H9 (cell line): ENCODE measurements around the gene TBCB. TPM values are rescaled to one million over a fixed set of nuclear protein-coding genes. Genes with fewer than 3 reads are reported as not detected.

Experiments
- DNase-seq: peaks from one replicate; pipeline ENCODE4 v3.0.0-alpha.2; 2017
- H2AFZ ChIP-seq: one replicate; pipeline ENCODE4 v1.6.1; 2013; ENCODE audit warnings: mild to moderate bottlenecking, low read length, control low read depth, moderate library complexity
- H2AK5ac ChIP-seq: 2 replicates; pipeline ENCODE4 v1.6.1; 2013; ENCODE audit warnings: low read length, control low read depth, mixed read lengths; ENCODE audit not compliant: insufficient read length
- H2BK120ac ChIP-seq: one replicate; pipeline ENCODE4 v1.6.1; 2013; ENCODE audit warnings: low read depth, mild to moderate bottlenecking, low read length, control low read depth, inconsistent platforms; ENCODE audit not compliant: poor library complexity, severe bottlenecking
- H2BK12ac ChIP-seq: 2 replicates; pipeline ENCODE4 v1.6.1; 2013; ENCODE audit warnings: low read length, control low read depth, mixed read lengths, low read depth; ENCODE audit not compliant: insufficient read length
- H2BK15ac ChIP-seq: 2 replicates; pipeline ENCODE4 v1.6.1; 2013; ENCODE audit warnings: low read depth, low read length, control low read depth
- H2BK20ac ChIP-seq: one replicate; pipeline ENCODE4 v1.6.1; 2013; ENCODE audit warnings: low read depth, mild to moderate bottlenecking, low read length, control low read depth, inconsistent platforms; ENCODE audit not compliant: poor library complexity, severe bottlenecking
- H2BK5ac ChIP-seq: 2 replicates; pipeline ENCODE4 v1.6.1; 2013; ENCODE audit warnings: low read length, control low read depth, mixed read lengths; ENCODE audit not compliant: insufficient read length
- H3K14ac ChIP-seq: 2 replicates; pipeline ENCODE4 v1.6.1; 2013; ENCODE audit warnings: low read length, control low read depth; ENCODE audit not compliant: insufficient read depth
- H3K18ac ChIP-seq: 2 replicates; pipeline ENCODE4 v1.6.1; 2013; ENCODE audit warnings: low read depth, mild to moderate bottlenecking, mixed read lengths, low read length, control low read depth; ENCODE audit not compliant: insufficient read length
- H3K23ac ChIP-seq: 2 replicates; pipeline ENCODE4 v1.6.1; 2013; ENCODE audit warnings: low read length, control low read depth, mixed read lengths, low read depth; ENCODE audit not compliant: insufficient read length
- H3K23me2 ChIP-seq: 2 replicates; pipeline ENCODE4 v1.6.1; 2013; ENCODE audit warnings: low read depth, mild to moderate bottlenecking, mixed read lengths, low read length, control low read depth; ENCODE audit not compliant: insufficient read length, poor library complexity, severe bottlenecking
- H3K27ac ChIP-seq: 2 replicates; pipeline ENCODE4 v1.5.1; 2013; ENCODE audit warnings: low read length, control low read depth, mixed read lengths, low read depth; ENCODE audit not compliant: insufficient read length
- H3K27me3 ChIP-seq: 2 replicates; pipeline ENCODE4 v1.6.1; 2013; ENCODE audit warnings: low read length, control low read depth, inconsistent platforms; ENCODE audit not compliant: insufficient read depth
- H3K4ac ChIP-seq: 2 replicates; pipeline ENCODE4 v1.6.1; 2013; ENCODE audit warnings: low read depth, mild to moderate bottlenecking, control low read depth, inconsistent platforms, low read length, moderate library complexity
- H3K4me1 ChIP-seq: 2 replicates; pipeline ENCODE4 v1.6.1; 2013; ENCODE audit warnings: low read length, control low read depth, inconsistent platforms; ENCODE audit not compliant: insufficient read depth
- H3K4me2 ChIP-seq: 2 replicates; pipeline ENCODE4 v1.6.1; 2013; ENCODE audit warnings: low read length, control low read depth, mixed read lengths; ENCODE audit not compliant: insufficient read length, insufficient read depth
- H3K56ac ChIP-seq: 2 replicates; pipeline ENCODE4 v1.6.1; 2013; ENCODE audit warnings: low read depth, mild to moderate bottlenecking, mixed read lengths, low read length, control low read depth; ENCODE audit not compliant: insufficient read length
- H3K79me1 ChIP-seq: 2 replicates; pipeline ENCODE4 v1.6.1; 2013; ENCODE audit warnings: low read depth, mild to moderate bottlenecking, moderate library complexity, low read length, control low read depth, inconsistent platforms; ENCODE audit not compliant: insufficient read depth, poor library complexity, severe bottlenecking
- H3K79me2 ChIP-seq: 2 replicates; pipeline ENCODE4 v1.6.1; 2013; ENCODE audit warnings: low read length, control low read depth, inconsistent platforms; ENCODE audit not compliant: insufficient read depth
- H3K9ac ChIP-seq: 2 replicates; pipeline ENCODE4 v1.6.1; 2013; ENCODE audit warnings: low read length, control low read depth, mixed read lengths; ENCODE audit not compliant: insufficient read length; ENCODE audit errors: extremely low read depth
- H3K9me3 ChIP-seq: one replicate; pipeline ENCODE4 v1.6.1; 2013; ENCODE audit warnings: low read depth, low read length, inconsistent platforms; ENCODE audit not compliant: control insufficient read depth
- H3T11ph ChIP-seq: one replicate; pipeline ENCODE4 v1.6.1; 2013; ENCODE audit warnings: mild to moderate bottlenecking, low read length, control low read depth, inconsistent platforms
- H4K20me1 ChIP-seq: one replicate; pipeline ENCODE4 v1.6.1; 2013; ENCODE audit not compliant: control insufficient read depth, insufficient read length, insufficient read depth
- H4K5ac ChIP-seq: 2 replicates; pipeline ENCODE4 v1.6.1; 2013; ENCODE audit warnings: low read depth, mild to moderate bottlenecking, mixed read lengths, low read length, control low read depth; ENCODE audit not compliant: insufficient read length
- H4K8ac ChIP-seq: replicated peaks from 2 replicates; pipeline ENCODE4 v1.6.1; 2013; ENCODE audit warnings: low read length, control low read depth, mixed read lengths, low read depth; ENCODE audit not compliant: insufficient read length
- H4K91ac ChIP-seq: 2 replicates; pipeline ENCODE4 v1.6.1; 2013; ENCODE audit warnings: low read depth, mild to moderate bottlenecking, moderate library complexity, mixed read lengths, low read length, control low read depth; ENCODE audit not compliant: insufficient read length
- H3K27ac Mint-ChIP-seq, 3 experiments: 2 replicates in 2 of 3; 3 replicates in 1 of 3; pipeline ENCODE4 v1.8.0; 2020 to 2021; ENCODE audit warnings: mixed read lengths in 3 of 3, mild to moderate bottlenecking in 1 of 3, moderate library complexity in 1 of 3
- H3K27me3 Mint-ChIP-seq: 2 replicates; pipeline ENCODE4 v1.8.0; 2021; ENCODE audit warnings: low read depth, mild to moderate bottlenecking, moderate library complexity, mixed read lengths
- H3K36me3 Mint-ChIP-seq, 3 experiments: 2 replicates in 2 of 3; 3 replicates in 1 of 3; pipeline ENCODE4 v1.8.0; 2020 to 2021; ENCODE audit warnings: low read depth in 3 of 3, mixed read lengths in 3 of 3; ENCODE audit not compliant: insufficient read depth in 1 of 3
- H3K4me1 Mint-ChIP-seq, 2 experiments: 2 replicates each; pipeline ENCODE4 v1.8.0; 2020; ENCODE audit warnings: mixed read lengths in 2 of 2
- H3K4me3 Mint-ChIP-seq, 2 experiments: 2 replicates in 1 of 2; 3 replicates in 1 of 2; pipeline ENCODE4 v1.8.0; 2020 to 2021; ENCODE audit warnings: mild to moderate bottlenecking in 2 of 2, mixed read lengths in 2 of 2, moderate library complexity in 1 of 2
- H3K9me3 Mint-ChIP-seq, 2 experiments: 2 replicates in 1 of 2; 3 replicates in 1 of 2; pipeline ENCODE4 v1.8.0; 2020; ENCODE audit warnings: mild to moderate bottlenecking in 2 of 2, mixed read lengths in 2 of 2, moderate library complexity in 1 of 2
- CTCF ChIP-seq: fragments of 200-600 bp; sonication (generic); conservative IDR thresholded peaks from 3 replicates; pipeline ENCODE4 v1.8.0; 2021; ENCODE audit warnings: antibody characterized with exemption, mild to moderate bottlenecking
- WGBS: extraction: QIAGEN DNeasy Blood & Tissue Kit; methylation state at CpG from one replicate; pipeline ENCODE4 v1.1.7; 2013; ENCODE audit warnings: missing lambda C conversion rate, low lambda C conversion rate, mixed read lengths; ENCODE audit not compliant: insufficient read length; ENCODE audit errors: extremely low coverage; 5-methylcytosine and 5-hydroxymethylcytosine counted together
- total RNA-seq: library from RNA; stranded (reverse); gene quantifications from 2 replicates; pipeline ENCODE4 v1.2.1, GENCODE V29; 2021

TBCB gene
- total RNA-seq, 1 experiment from 2014 or later = 216 TPM

DNA sequence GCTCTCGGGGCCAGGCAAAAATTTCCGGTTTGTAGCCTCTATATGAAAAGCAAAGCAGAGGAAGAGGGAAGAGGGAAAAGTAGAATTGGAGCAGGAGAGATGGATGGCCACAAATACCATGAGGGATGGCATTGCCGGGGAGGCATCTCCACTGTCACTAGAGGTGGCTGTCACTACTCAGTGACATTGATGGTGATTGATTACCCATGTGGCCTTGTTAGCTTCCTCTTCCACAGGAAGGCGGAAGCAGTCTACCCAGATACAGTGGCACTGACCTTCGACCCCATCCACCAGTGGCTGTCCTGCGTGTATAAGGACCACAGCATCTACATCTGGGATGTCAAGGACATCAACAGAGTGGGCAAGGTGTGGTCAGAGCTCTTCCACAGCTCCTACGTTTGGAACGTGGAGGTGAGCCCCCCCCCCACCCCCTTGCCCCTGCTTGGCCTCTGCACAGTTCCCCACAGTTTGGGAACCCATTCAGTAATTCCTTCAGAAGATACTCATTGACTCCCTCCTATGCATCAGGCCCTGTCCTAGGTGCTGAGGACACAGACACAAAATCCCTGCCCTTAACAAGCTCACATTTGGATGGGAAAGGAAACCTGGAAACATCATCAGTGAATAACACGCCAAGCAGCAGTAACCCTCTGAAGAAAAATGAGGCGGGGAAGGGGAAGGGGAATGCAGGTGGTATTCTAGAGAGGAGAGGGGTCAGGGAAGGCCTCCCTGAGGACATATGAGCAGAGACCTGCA lies 42.0 kb upstream of the TBCB start:
- Histone ChIP-seq H3K9me3 (no peaks in the 10 kb centered on the region), H3K4me2 (no peak overlapping the region), H3K9ac (no peak overlapping the region), H2BK5ac (no peak overlapping the region), H3K4me1 (no peaks in the 10 kb centered on the region), H4K91ac (no peak overlapping the region), H4K8ac (no peak overlapping the region), H3K23ac (no peak overlapping the region), H2AK5ac (no peak overlapping the region), H3K79me2 (no peaks in the 10 kb centered on the region), H3T11ph (no peak overlapping the region), H3K27ac (no peak overlapping the region), H4K5ac (no peak overlapping the region), H4K20me1 (peaks cover 4% of the 10 kb centered on the region), H2BK12ac (no peak overlapping the region), H3K56ac (no peak overlapping the region), H3K23me2 (no peaks in the 10 kb centered on the region), H3K18ac (no peak overlapping the region), H3K4ac (no peak overlapping the region), H2BK20ac (no peak overlapping the region), H3K14ac (no peak overlapping the region), H2AFZ (no peak overlapping the region), H2BK15ac (no peak overlapping the region), H3K79me1 (no peaks in the 10 kb centered on the region), H3K27me3 (no peaks in the 10 kb centered on the region), H2BK120ac (no peak overlapping the region)
- peak overlapping the region in 1 of 3 experiments; percentile 82; a peak in 1 of 7 replicates for H3K27ac Mint-ChIP-seq
- H3K4me3 Mint-ChIP-seq = no peak overlapping the region
- no peaks in the 10 kb centered on the region for H3K4me1 Mint-ChIP-seq
- H3K27me3 Mint-ChIP-seq = no peaks in the 10 kb centered on the region
- no peaks in the 10 kb centered on the region; a peak in 1 of 5 replicates for H3K9me3 Mint-ChIP-seq
- no peak for DNase-seq
- no CpG with 5 or more reads among the region's 10 CpGs for WGBS
- peaks cover 45 to 76% (median 61%) of the 10 kb centered on the region in 3 experiments for H3K36me3 Mint-ChIP-seq
- no peak for TF ChIP-seq CTCF
